GM18909 (cell line): ENCODE measurements around the gene CFH.
A peak's percentile ranks its signal among the peaks of the same experiment; 100 is the strongest.
"Not testable (repeated sequence)": the region's sequence is repeated elsewhere in the genome, so short reads cannot be mapped to it uniquely, and the experiment has no call there.

Experiments
- ATAC-seq: cut with Tn5 transposase; IDR thresholded peaks from one replicate; pipeline ENCODE4 v1.9.1; 2021; ENCODE audit warnings: mild to moderate bottlenecking; ENCODE audit not compliant: unreplicated experiment, poor library complexity

CFH gene

GRCh38 chr1:196651637-196652215, at the start of gene CFH:
Gene CFH (plus strand): TSS chr1:196652043. CDS start chr1:196652118, 75 bp downstream.
- no peak for ATAC-seq

- no peak for ATAC-seq
Observed at GRCh38 chr1:196603651-196604050, 48.2 kb upstream of the CFH start.

DNA sequence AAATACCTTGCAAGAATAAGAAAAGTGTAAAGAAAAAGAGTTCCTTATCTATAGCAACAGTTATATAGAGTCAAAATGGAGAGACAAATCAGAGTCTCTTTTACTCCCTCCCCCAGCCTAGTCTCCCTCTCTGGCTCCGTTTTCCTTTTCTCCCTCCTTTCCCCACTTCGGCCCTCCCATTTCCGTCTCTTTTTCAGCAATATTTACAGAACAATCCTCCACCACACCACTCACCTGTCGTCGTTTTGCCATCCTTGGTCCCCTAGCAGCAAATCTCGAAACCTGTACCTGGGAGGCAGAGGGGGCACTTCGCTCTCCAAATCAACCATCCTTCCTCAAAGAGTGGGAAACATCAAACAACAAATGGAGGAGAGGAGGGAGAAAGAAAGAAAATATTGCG, 43.9 kb upstream of the CFH start:
- no peak for ATAC-seq

DNA sequence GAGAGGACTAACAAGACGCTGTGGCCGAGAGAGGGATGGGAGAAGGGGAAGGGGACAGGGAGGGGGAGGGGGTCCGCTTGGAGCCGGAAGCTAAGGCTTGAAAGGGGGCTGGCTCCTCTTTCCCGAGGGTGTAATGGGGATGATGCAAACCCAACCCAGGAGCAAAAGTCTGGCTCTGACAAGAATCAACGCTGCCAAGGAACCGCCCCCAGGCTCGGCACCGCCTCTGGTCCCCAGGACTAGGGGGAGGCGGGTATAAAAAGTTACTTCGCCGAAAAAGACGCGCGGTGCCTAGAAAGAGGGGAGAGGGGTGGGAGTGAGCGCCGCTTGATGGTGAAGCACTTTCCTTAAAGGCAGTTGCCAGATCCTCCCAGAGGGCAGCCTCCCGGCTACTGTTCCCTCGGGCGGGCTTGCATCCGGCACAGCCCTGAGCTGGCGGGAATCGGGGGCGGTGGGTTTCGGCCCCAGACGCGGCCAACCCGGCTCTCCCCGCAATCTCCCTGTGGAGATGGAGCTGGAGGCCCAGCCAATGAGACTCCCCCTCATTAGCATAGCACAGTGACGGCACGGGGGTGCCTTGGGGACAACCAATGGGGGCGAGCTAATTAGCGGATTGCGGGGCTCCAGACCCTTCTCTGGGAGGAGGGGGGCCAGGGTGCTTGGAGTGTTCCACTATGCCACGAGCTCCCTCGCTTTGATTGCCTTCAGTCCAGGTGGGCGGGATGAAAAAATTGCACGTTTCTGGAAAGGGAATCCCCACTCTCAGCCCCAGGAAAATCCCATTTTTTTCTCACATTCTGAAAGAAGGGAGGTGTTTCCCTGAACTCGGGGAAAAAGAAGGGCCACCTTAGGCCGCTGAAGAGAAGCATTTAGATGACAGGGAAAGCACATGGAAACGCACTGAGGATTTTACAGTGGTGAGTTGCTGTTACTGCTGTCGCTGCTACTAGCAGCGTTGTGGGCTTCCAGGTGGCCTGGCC, 43.2 kb upstream of the CFH start, which contains the start of gene KCNT2:
KCNT2 (minus strand) TSS at position 51 of the 980 bp plus-strand sequence. CDS start 131 bp downstream, outside the sequence.
- ATAC-seq = peak; percentile 50

GRCh38 chr1:196609370-196609737, 42.5 kb upstream of the CFH start:
- ATAC-seq = peak; percentile 13

DNA sequence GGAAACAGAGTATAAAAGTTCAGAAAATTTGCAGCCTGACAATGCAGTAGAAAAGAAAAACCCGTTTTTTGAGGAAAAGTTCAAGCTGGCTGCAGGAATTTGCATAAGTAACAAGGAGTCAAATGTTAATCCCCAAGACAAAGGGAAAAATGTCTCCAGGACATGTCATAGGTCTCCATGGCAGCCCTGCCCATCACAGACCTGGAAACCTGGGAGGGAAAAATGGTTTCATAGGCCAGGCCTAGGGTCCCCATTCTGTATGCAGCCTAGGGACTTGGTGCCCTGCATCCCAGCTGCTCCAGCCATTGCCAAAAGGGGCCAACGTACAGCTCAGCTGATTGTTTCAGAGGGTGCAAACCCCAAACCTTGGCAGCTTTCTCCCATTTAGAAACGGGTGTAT, 40.0 kb upstream of the CFH start:
- ATAC-seq = no peak

DNA sequence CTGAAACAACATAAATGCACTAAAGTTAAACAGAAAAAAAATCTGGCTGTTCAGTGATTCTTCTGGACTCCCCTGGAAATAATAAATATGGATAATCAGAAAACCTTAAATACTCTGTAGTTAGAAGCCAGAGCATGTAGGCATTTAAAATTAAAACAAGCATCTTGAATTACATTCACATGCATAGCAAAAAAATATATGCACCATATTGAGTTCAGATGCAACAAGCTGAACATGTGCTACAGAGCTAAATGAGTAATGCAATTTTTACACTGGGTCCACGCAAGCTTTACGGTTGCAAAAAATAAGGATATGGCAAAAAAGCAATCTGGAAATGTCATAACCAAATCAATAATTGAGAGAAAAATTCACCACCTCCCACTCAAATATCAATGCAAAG, 32.1 kb upstream of the CFH start:
- ATAC-seq = no peak

- no peak for ATAC-seq
Observed at GRCh38 chr1:196623079-196623478, 28.8 kb upstream of the CFH start.

- no peak for ATAC-seq
Observed at GRCh38 chr1:196628838-196629237, 23.0 kb upstream of the CFH start.

DNA sequence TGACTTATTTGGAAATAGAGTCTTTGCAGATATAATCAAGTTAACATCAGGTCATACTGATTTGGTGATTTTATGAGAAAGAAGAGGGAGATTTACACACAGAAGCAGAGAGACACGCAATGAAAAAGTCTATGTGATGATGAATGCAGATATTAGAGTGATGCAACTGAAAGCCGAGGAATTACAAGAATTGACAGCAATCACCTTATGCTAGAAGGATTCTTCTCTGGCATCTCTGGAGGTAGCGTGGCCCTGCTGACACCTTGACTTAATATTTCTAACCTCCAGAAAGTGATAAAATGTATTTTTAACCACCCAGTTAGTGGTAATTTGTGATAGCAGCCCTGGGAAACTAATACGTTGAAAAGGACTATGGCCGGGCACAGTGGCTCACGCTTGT, 14.2 kb upstream of the CFH start:
- ATAC-seq = no peak

GRCh38 chr1:196638466-196638865, 13.4 kb upstream of the CFH start:
- no peak for ATAC-seq

- not testable (repeated sequence) for ATAC-seq
Observed at GRCh38 chr1:196639291-196639690, 12.6 kb upstream of the CFH start.

DNA sequence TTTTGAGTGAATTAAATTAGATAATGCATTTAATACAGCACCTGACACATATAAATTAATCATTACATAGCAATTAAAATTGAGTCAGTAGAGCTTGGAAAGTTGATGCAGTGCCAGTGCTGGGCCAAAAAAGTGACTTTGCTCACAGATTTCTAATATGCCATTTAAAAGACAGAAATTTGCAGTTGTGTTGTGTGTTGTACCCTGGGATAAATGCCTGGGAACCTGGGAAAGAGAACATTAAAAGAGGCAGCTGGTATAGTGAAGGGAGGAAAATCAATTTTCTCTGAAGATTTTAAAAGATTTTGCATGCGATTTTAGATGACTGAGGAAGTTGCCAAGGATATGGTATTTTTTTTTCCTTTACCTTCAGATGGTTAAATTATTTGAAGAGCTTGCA, 10.9 kb upstream of the CFH start:
- ATAC-seq = no peak

GRCh38 chr1:196649990-196650389, 1.9 kb upstream of the CFH start:
- ATAC-seq = no peak

GRCh38 chr1:196650403-196650802, 1.4 kb upstream of the CFH start:
- no peak for ATAC-seq

GRCh38 chr1:196651079-196651478, 764 bp upstream of the CFH start:
- ATAC-seq = no peak

GRCh38 chr1:196654271-196654670, 2.4 kb downstream of the CFH start:
- no peak for ATAC-seq

GRCh38 chr1:196655071-196655470, 3.2 kb downstream of the CFH start:
- ATAC-seq = no peak

DNA sequence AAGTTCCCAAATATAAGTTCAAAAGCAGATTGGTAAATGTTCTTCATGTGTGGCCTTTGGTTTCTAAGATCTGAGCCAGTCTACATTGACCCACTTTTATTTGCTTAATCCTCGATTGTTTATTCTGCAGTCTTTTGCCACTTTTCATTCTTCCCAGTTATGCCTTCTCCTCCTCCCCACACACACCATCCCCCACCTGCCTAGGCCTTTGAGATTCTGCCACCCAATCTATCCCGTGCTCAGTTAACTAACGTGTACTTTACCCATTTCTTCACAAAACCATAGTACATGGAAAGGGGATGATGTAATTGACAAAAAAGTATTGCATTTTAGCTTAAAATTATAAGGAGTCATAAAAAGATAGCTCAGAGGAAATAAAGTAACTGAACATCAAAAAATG, 3.7 kb downstream of the CFH start:
- ATAC-seq = no peak

DNA sequence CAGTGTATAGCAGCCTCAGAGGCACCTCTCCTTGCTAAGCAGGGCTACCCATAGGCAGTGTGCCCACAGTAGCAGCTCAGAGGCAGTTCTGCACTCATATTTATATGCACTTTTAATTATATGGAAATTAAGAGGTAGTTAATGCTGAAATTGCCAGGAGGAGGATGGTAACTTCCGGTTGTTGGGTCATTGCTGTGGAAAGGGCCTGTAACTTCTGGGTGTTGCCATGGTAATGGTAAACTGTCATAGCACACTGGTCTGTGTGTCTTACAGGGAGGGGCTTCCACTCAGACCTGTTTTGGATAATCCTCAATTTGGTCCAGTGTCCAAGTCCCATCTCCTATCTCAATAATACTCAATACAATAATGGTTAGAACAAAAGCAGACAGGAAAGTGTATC, 7.6 kb downstream of the CFH start:
- no peak for ATAC-seq

GRCh38 chr1:196660272-196660671, 8.4 kb downstream of the CFH start:
- no peak for ATAC-seq

DNA sequence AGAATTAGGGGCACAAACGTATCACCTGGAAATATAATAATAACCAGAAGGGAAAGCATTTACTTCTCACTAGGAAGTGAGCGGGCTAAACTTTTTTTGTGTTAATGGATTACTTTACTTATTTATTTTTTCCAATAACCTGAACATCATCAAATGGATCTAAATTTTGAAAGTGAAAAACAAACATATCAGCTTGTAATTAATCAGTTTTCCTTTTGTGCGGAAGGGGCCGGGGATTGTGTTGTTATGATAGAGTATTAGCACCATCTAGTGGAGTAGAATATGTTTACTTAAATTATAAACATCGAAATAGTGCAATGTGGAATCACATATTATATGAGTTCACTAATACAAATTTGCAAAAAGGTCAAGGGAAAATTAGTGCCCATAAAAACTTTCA, 9.0 kb downstream of the CFH start:
- ATAC-seq = no peak
